ENCODE results near the gene SEMA4C. TPM values are rescaled to one million over a fixed set of nuclear protein-coding genes. Genes with fewer than 3 reads are reported as not detected.

The SEMA4C gene
- total and polyA plus RNA-seq, 9 of the 15 experiments (the other 6 are each of a cell fraction or from before 2014, with no cell fraction given) = 0.32 to 59.7 (median 23.9) TPM

DNA sequence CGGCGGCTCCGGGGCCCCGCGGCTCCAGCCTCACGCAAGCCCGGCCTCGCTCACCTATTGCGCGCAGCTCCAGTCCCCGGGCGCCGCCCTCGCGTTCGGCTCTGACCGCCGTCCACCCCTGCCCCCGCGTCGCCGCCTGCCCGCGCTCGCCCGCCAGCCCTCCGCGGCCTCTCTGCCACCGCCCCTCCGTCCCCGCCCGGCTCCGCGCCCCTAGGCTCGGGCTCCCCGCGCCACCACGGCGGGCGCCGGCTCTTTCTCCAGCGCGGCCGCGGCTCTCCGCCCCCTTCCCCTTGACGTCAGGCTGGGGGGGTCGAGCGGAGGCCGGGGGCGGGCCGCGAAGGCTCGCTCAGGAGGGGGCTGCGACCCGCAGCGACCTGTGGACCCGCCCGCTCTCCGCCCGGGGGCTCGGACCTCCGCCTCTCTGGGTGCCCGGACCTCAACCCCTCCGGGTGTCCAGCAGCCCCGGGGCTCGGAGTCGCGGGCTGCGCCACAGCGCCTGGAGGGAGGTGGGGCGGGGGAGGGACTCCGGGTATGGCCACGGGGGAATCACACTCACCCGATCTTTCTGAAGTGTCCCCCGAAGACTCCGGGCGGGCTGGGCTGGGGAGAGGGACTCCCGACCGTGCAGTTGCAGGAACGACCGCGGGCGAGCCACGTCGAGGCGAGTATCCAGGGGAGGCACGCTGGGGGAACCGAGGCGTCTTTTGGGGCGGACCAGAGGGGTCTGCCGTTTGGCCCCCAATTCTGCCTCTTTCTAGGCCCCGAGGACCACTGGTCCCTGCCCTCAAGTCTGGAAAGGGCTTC lies at the start of gene SEMA4C (continued):
- TF ChIP-seq RNF219 (CRISPR knock-in tag; IDR thresholded peaks at IDR 0.05) = no peak
- no peak for TF ChIP-seq ZBTB49 (CRISPR knock-in tag; IDR thresholded peaks at IDR 0.05; ENCODE audit: borderline replicate concordance)
- TF ChIP-seq ATF1 (CRISPR knock-in tag; IDR thresholded peaks at IDR 0.05) = no peak
- TF ChIP-seq ATF1 (tag; IDR thresholded peaks at IDR 0.05) = peak; percentile 82
- TF ChIP-seq, protein P1, sequence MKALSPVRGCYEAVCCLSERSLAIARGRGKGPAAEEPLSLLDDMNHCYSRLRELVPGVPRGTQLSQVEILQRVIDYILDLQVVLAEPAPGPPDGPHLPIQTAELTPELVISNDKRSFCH (CRISPR knock-in tag; IDR thresholded peaks at IDR 0.05) = no peak
- TF ChIP-seq, protein P1 (tag; IDR thresholded peaks at IDR 0.05) = no peak
- TF ChIP-seq NR2F6 (CRISPR knock-in tag; IDR thresholded peaks at IDR 0.05) = no peak
- TF ChIP-seq MEF2D (tag; conservative IDR thresholded peaks at IDR 0.05; ENCODE audit: low read depth) = no peak
- TF ChIP-seq HINFP (tag; conservative IDR thresholded peaks at IDR 0.05; ENCODE audit: low read depth) = no peak
- TF ChIP-seq MYBL2 (IDR thresholded peaks at IDR 0.05; ENCODE audit: low read depth) = no peak
- TF ChIP-seq MYBL2 (CRISPR knock-in tag; IDR thresholded peaks at IDR 0.05; ENCODE audit: borderline replicate concordance) = no peak
- TF ChIP-seq ZZZ3 (IDR thresholded peaks at IDR 0.05) = no peak
- no peak for TF ChIP-seq RERE (CRISPR knock-in tag; IDR thresholded peaks at IDR 0.05; ENCODE audit: borderline replicate concordance)
- TF ChIP-seq MAFK (IDR thresholded peaks at IDR 0.05; ENCODE audit: low read length) = no peak
- no peak for TF ChIP-seq TEAD4 (IDR thresholded peaks at IDR 0.05; ENCODE audit: low read length)
- no peak for TF ChIP-seq TEAD4 (CRISPR knock-in tag; IDR thresholded peaks at IDR 0.05; ENCODE audit: borderline replicate concordance)
